ENCODE results near the gene NECTIN1. TPM values are rescaled to one million over a fixed set of nuclear protein-coding genes. Genes with fewer than 3 reads are reported as not detected.
A peak's percentile ranks its signal among the peaks of the same experiment; 100 is the strongest.

NECTIN1 gene
- total RNA-seq, 6 experiments from 2014 or later: 4.3 to 8.4 (median 6.1) TPM

DNA sequence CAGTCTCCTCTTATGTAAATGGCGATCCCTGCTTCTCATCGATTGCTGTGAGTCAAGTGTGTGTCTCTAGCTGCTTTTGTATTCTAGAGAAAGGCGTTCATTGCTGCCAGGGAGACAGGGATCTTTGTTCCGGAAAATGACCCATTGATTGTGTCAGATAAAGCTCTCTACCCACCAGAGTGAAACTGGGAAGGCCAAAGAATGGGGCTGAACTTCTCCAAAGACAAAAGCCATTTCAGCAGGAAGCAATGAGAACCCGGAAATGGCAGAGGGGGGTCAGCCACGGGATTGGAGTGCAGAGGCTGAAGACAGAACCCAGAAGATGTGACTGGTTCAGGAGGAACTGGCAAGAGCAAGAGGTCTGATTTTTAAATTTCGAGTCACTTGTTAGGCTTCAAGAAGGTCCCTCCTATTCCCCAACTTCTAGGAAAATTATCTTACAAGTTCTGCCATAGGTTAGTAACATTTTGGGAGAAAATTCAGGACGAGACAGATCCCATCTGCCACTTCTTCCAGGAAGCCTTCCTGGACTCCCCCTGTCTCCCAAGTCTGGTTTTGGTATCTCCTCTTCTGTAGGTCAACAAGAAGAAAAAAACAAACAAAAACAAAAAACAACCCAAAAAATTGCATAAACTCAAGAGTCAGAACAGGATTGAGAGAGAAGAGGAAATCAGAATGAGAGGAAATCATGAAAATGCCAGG lies 110.6 kb downstream of the NECTIN1 start:
- Histone ChIP-seq H3K27ac (no peak overlapping the region), H3K27me3 (no peaks in the 10 kb centered on the region), H3K4me1 (no peaks in the 10 kb centered on the region), H3K36me3 (no peaks in the 10 kb centered on the region), H3K4me3 (no peak overlapping the region), H3K9me3 (no peaks in the 10 kb centered on the region)
- DNase-seq (no peak), ATAC-seq (peak; percentile 39 to 57 (median 48))
- intact Hi-C loops (cut with DNase I): no loop called here
- TF ChIP-seq POLR2A (IDR thresholded peaks at IDR 0.05): no peak
- TF ChIP-seq, protein P1, sequence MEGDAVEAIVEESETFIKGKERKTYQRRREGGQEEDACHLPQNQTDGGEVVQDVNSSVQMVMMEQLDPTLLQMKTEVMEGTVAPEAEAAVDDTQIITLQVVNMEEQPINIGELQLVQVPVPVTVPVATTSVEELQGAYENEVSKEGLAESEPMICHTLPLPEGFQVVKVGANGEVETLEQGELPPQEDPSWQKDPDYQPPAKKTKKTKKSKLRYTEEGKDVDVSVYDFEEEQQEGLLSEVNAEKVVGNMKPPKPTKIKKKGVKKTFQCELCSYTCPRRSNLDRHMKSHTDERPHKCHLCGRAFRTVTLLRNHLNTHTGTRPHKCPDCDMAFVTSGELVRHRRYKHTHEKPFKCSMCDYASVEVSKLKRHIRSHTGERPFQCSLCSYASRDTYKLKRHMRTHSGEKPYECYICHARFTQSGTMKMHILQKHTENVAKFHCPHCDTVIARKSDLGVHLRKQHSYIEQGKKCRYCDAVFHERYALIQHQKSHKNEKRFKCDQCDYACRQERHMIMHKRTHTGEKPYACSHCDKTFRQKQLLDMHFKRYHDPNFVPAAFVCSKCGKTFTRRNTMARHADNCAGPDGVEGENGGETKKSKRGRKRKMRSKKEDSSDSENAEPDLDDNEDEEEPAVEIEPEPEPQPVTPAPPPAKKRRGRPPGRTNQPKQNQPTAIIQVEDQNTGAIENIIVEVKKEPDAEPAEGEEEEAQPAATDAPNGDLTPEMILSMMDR (IDR thresholded peaks at IDR 0.05): no peak
- WGBS (ENCODE audit: insufficient coverage, low coverage, low lambda C conversion rate, missing lambda C conversion rate): 23% methylated on average over 8 of the region's 8 CpGs

DNA sequence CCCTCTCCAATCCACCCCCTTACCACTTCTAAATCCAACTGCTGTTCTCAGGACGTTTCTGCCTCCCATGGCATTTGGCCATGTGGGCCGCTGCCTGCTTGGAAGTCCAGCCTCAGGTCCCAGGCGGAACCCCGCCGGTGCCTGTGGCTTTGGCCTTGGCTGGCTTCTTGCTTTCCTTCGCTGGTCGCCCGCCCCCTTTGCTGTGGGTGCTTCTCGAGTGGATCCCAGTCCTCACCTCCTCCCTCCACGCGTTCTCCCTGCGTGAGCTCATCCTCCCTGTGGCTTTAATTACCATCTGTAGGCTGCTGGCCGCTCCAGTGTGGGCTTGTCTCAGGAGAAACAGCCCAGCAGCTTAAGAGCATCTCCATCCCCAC lies 111.7 kb downstream of the NECTIN1 start:
- 71% methylated on average over 6 of the region's 13 CpGs for WGBS (ENCODE audit: insufficient coverage, low coverage, low lambda C conversion rate, missing lambda C conversion rate)
- no peaks in the 10 kb centered on the region for H3K9me3 ChIP-seq
- intact Hi-C loops (cut with DNase I): no loop called here
- no peak overlapping the region for H3K27ac ChIP-seq
- no peaks in the 10 kb centered on the region for H3K27me3 ChIP-seq
- TF ChIP-seq, protein P1 (IDR thresholded peaks at IDR 0.05): no peak
- no peak for TF ChIP-seq POLR2A (IDR thresholded peaks at IDR 0.05)
- DNase-seq: no peak
- no peak for ATAC-seq
- no peaks in the 10 kb centered on the region for H3K36me3 ChIP-seq
- H3K4me1 ChIP-seq: no peaks in the 10 kb centered on the region
- H3K4me3 ChIP-seq: no peak overlapping the region

DNA sequence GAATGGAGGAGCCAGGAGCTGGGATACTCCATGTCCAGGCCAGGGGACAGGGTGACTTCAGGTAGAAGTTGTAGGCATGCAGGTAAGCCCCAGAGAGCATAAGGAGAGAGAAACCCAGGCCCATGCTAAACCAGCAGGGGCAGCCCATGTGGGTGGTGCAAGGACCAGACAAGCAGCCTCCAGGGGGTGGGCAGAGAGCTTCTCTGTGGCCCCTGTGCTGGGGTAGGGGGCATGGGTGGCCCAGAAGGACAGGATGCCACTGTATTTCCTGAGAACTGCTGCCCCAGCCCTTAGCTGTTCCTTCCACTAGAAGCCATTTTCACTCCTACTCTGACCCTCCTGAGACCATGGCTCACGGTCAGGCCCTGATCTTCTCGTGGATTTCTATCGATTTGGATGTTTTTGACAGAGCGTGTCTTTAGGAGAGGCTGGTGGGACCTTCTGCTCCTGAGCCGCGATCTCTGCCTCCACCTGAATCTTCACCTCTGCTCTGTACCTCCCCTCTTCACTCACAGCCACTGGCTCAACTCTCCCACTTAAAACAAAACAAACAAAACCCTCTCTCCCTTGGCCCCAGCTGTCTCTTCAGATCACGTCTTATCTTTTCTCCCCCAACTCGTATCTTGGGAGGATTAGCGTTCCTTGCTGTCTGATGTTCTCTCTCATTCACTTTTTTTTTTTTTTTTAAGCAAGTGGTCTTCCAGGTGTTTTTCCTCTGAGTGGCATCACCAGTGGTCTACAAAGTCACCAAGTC lies 112.2 kb downstream of the NECTIN1 start:
- no peaks in the 10 kb centered on the region for H3K9me3 ChIP-seq
- H3K4me1 ChIP-seq: no peaks in the 10 kb centered on the region
- H3K27me3 ChIP-seq: no peaks in the 10 kb centered on the region
- TF ChIP-seq, protein P1 (IDR thresholded peaks at IDR 0.05): no peak
- TF ChIP-seq POLR2A (IDR thresholded peaks at IDR 0.05): no peak
- H3K36me3 ChIP-seq: no peaks in the 10 kb centered on the region
- DNase-seq: no peak
- no peak overlapping the region for H3K27ac ChIP-seq
- no peak overlapping the region for H3K4me3 ChIP-seq
- WGBS (ENCODE audit: insufficient coverage, low coverage, low lambda C conversion rate, missing lambda C conversion rate): 69% methylated on average over 9 of the region's 9 CpGs
- intact Hi-C loops (cut with DNase I): no loop called here
- ATAC-seq: no peak

DNA sequence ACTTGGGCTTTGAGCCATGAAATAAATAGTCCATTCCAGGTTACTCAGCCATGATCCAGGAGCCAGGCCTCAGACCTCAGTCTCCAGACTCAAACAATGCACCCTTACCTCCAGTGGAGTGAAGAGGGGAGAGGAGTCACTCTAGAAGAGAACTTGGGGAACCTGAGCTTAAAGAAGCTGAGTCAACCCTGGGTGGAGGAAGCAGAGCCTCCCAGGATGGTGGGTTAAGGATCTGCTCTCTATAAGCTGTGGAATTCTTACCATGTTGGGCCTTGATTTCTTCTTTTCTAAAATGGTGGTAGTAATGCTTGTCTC lies 113.2 kb downstream of the NECTIN1 start:
- intact Hi-C loops (cut with DNase I): no loop called here
- Histone ChIP-seq H3K27ac (no peak overlapping the region), H3K4me3 (no peak overlapping the region), H3K36me3 (no peaks in the 10 kb centered on the region), H3K27me3 (no peaks in the 10 kb centered on the region), H3K4me1 (no peaks in the 10 kb centered on the region), H3K9me3 (no peaks in the 10 kb centered on the region)
- DNase-seq (no peak), ATAC-seq (peak in 1 of 4 donors; percentile 28)
- TF ChIP-seq, protein P1 (IDR thresholded peaks at IDR 0.05): no peak
- no peak for TF ChIP-seq POLR2A (IDR thresholded peaks at IDR 0.05)

All from right lobe of liver (tissue), 6 donors.